Urothelium cell line (cell line): ENCODE measurements around the gene HMOX2.

Experiments
- DNase-seq: peaks from one replicate; pipeline ENCODE4 v3.0.0; 2011; ENCODE audit warnings: low spot score, mixed read lengths
- FAIRE-seq: peaks from 2 replicates; lab custom pipeline; 2011; peaks lifted over from hg19 to GRCh38; lab: Jason Lieb, UNC

Gene HMOX2

GRCh38 chr16:4499196-4499555, 23.0 kb downstream of the HMOX2 start:
- FAIRE-seq (no peak), DNase-seq (no peak)

GRCh38 chr16:4500272-4500671, 24.1 kb downstream of the HMOX2 start:
- peak; percentile 87 for DNase-seq
- FAIRE-seq: no peak

GRCh38 chr16:4501071-4501478, 24.9 kb downstream of the HMOX2 start:
- DNase-seq: no peak
- FAIRE-seq: no peak

- DNase-seq (no peak), FAIRE-seq (no peak)
Measured at GRCh38 chr16:4505356-4506147, 29.4 kb downstream of the HMOX2 start.

GRCh38 chr16:4506450-4506849, 30.3 kb downstream of the HMOX2 start:
- FAIRE-seq: peak; percentile 61
- peak; percentile 60 for DNase-seq

GRCh38 chr16:4507588-4508345, 31.6 kb downstream of the HMOX2 start:
- DNase-seq: no peak
- FAIRE-seq: no peak

- no peak for FAIRE-seq
Measured at GRCh38 chr16:4508806-4509205, 32.6 kb downstream of the HMOX2 start.

GRCh38 chr16:4509420-4509819, 33.2 kb downstream of the HMOX2 start:
- no peak for FAIRE-seq

More at GRCh38 chr16:4508806-4509205, 32.6 kb downstream of the HMOX2 start:
- no peak for DNase-seq

GRCh38 chr16:4510131-4510530, 33.9 kb downstream of the HMOX2 start:
- DNase-seq (no peak), FAIRE-seq (no peak)

More at GRCh38 chr16:4509420-4509819, 33.2 kb downstream of the HMOX2 start:
- DNase-seq: no peak

- no peak for FAIRE-seq
- no peak for DNase-seq
Measured at GRCh38 chr16:4510747-4511426, 34.7 kb downstream of the HMOX2 start.

- peak; percentile 70 for DNase-seq
- FAIRE-seq: no peak
Measured at GRCh38 chr16:4511441-4512082, 35.4 kb downstream of the HMOX2 start.

GRCh38 chr16:4512473-4512872, 36.3 kb downstream of the HMOX2 start:
- FAIRE-seq: no peak
- DNase-seq: no peak

GRCh38 chr16:4513086-4513860, 37.1 kb downstream of the HMOX2 start:
- FAIRE-seq: no peak
- no peak for DNase-seq

- FAIRE-seq (no peak), DNase-seq (no peak)
Measured at GRCh38 chr16:4513881-4514280, 37.7 kb downstream of the HMOX2 start.

GRCh38 chr16:4514606-4515005, 38.4 kb downstream of the HMOX2 start:
- DNase-seq (no peak), FAIRE-seq (no peak)

GRCh38 chr16:4515611-4516233, 39.5 kb downstream of the HMOX2 start:
- DNase-seq: no peak
- FAIRE-seq: no peak

GRCh38 chr16:4517812-4518680, 41.8 kb downstream of the HMOX2 start:
- no peak for FAIRE-seq
- peak; percentile 44 for DNase-seq

- DNase-seq: no peak
- no peak for FAIRE-seq
Measured at GRCh38 chr16:4519274-4520058, 43.3 kb downstream of the HMOX2 start.
